ENCODE data around the gene GALNT15. TPM values are rescaled to one million over a fixed set of nuclear protein-coding genes. Genes with fewer than 3 reads are reported as not detected.

The GALNT15 gene
- total RNA-seq, 4 donors from 2014 or later, result 728 to 954 (median 831) TPM

DNA sequence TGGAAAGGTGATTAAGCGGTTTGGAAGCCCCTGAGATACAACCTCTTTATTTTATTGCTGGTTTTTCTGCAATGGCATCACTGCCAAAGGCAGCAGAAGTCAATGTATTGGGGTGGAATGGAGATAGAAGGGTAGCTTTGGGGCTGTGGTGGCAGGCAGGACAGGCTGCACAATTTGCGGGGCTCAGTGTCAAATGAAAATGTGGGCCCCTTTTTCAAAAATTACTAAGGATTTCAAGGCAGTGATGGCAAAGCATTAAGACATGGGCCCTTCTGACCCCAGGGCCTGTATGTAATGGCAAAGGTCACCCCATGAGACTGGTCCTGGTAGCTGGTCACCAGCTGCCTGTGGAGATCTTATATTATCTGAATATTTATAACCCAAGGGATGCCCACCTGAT lies 29.3 kb upstream of the GALNT15 start:
- TF ChIP-seq, protein P1, sequence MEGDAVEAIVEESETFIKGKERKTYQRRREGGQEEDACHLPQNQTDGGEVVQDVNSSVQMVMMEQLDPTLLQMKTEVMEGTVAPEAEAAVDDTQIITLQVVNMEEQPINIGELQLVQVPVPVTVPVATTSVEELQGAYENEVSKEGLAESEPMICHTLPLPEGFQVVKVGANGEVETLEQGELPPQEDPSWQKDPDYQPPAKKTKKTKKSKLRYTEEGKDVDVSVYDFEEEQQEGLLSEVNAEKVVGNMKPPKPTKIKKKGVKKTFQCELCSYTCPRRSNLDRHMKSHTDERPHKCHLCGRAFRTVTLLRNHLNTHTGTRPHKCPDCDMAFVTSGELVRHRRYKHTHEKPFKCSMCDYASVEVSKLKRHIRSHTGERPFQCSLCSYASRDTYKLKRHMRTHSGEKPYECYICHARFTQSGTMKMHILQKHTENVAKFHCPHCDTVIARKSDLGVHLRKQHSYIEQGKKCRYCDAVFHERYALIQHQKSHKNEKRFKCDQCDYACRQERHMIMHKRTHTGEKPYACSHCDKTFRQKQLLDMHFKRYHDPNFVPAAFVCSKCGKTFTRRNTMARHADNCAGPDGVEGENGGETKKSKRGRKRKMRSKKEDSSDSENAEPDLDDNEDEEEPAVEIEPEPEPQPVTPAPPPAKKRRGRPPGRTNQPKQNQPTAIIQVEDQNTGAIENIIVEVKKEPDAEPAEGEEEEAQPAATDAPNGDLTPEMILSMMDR (IDR thresholded peaks at IDR 0.05; ENCODE audit: low read depth), result no peak

DNA sequence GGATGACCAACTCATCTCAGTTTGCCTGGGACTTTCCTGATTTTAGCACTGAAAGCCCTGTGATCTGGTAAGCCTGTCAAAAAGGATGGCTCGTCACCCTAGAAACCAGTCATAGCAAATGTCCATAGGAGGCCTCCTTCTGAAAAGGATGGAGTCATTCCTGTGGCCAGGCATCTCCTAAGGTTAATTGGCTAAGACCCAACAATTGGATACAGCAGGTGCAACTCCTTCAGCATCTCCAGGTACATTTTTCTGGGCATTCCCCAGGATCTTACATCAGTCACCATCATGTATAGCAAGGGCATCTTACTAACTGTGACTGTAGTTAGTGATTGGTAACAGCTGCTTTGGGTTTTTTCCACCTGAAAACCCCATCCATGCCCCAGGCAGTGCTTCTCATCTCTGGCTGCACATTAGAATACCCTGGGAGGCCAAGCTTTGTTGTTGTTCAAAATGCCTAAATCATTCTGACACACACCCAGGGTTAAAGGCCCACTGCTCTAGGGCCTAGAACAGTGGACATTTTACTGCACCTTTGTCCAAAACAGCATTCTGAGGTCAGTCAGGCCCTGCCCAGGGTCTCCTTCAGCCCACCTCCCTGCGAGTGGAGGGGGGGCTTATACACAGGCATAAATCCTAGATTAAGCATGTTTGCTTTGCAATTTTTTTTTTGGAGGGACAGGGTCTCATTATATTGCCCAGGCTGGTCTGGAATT lies 28.3 kb upstream of the GALNT15 start:
- TF ChIP-seq, protein P1 (IDR thresholded peaks at IDR 0.05; ENCODE audit: low read depth), result no peak

DNA sequence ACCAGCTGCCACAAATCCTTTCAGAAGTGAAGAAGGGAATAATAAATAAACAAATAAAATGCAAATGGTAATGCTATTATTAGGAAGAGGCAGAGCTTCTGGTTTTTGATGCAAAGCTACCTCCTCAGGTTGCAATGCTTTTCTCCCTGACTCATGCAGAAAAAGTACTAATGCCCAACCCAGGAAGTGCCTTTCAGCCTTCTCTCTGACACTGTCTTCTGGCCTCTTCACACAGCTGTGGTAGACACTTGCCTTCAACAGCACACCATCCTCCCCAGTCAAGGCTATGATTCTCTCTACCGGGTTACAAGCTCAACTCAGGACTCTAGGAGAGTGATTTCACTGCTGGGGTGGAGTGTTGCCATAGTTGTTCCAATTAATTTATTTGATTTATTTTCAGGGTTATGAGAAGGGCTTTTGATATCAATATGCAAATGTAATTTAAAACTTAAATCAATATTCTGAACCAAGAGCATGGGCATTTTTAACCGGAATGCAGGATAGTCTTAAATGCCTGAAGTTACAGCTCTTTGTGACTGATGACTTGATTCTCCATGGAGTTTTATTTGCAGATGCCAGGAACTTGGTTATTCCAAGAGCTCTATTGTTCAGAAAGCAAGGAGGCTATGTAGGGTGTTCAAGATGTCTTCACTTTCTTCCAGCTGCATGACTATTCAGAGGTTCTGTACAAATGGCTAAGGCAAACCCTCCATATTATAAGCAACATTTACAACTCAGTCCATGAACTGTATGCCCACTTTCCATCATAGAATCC lies 27.1 kb upstream of the GALNT15 start:
- TF ChIP-seq, protein P1 (IDR thresholded peaks at IDR 0.05; ENCODE audit: low read depth), result no peak

DNA sequence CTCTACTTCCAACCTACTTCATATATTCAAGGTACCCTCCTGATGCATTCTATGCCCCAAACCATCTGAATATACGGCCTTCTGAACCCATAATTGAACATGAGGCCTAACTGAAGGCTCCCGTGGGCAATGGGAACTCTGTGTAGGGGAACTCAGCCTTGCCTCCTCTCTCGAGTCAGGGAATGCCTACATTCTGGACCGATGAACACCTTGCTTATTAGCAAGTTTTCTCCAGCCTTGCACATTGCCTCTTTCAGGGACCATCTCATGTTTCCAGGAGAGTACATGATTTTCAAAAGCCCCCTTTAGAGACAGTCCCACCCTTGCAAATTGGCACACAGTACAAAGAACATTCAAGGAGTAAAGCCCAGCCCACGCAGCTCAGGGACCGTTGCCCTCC lies 26.3 kb upstream of the GALNT15 start:
- TF ChIP-seq, protein P1 (IDR thresholded peaks at IDR 0.05; ENCODE audit: low read depth), result no peak

DNA sequence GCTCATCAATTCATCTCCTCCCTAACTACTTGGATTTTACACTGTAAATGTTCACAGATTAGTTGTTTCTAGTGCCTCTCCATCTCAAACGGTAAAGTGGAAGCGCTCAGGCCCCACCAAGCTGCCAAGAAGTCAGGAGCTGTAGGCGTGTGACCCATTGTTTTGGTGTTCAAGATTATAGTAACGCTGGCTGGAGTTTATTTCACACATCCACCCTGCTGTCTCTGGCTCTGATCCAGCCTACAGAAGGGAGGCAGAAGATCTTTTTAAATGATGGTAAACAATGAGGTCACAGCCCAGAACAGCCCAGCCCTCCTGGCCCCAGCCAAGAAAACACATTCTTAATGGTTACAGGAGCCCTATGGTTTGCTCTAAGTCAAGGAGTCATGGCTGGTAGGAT lies 25.7 kb upstream of the GALNT15 start:
- TF ChIP-seq, protein P1 (IDR thresholded peaks at IDR 0.05; ENCODE audit: low read depth), result no peak

DNA sequence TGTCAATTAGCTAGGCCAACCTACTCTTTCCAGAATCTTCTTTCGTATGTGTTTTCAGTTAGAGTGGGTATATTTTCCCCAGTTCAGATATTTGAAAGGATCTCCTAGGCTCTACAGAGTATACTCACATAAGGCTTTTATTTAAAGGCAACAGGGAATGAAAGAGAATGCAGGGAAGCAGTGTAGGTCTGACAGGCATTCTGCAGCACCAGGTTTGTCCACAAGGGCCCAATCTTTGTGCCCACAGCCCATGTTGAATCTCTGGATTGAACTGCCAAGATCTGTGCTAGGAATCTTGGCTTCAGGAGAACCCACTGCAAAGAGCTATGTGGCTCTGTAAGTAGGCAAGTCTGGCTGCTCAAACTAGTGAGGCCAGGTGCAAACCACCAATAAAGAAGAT lies 24.2 kb upstream of the GALNT15 start:
- TF ChIP-seq, protein P1 (IDR thresholded peaks at IDR 0.05; ENCODE audit: low read depth), result no peak

DNA sequence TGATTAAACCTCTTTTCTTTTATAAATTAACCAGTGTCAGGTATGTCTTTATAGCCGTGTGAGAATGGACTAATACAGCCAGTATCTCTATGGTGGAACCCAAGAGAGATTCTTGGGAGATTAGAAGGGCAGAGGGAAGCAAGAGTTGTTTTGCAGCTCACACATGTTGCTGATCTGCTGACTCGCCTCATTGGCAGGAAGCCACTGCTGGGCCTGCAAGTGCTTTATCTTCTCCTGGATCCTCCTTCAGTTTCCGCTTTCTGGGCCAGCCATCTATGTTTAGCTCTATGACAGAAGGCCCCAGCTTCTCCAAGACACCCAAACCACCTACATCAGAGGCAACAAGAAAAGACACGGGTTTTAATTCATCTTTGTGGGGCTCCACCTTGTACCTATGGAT lies 23.4 kb upstream of the GALNT15 start:
- TF ChIP-seq, protein P1 (IDR thresholded peaks at IDR 0.05; ENCODE audit: low read depth), result no peak

Measured in subcutaneous adipose tissue (tissue), 4 donors.